PFSK-1 (cell line): ENCODE data around the gene TAF4.

Experiments used
- POLR2AphosphoS5 ChIP-seq: IDR thresholded peaks from 2 replicates; pipeline ENCODE4 v1.6.1; 2012; ENCODE audit warnings: low read depth, mild to moderate bottlenecking, control low read depth, low read length, moderate library complexity
- REST ChIP-seq, 2 experiments: IDR thresholded peaks; 2 replicates each; pipeline versions ENCODE4 v1.6.1 to v1.8.0; 2011 to 2012; ENCODE audit warnings: low read depth in 2 of 2, low read length in 2 of 2, control low read depth in 1 of 2, inconsistent platforms in 1 of 2, mild to moderate bottlenecking in 1 of 2, moderate library complexity in 1 of 2; ENCODE audit not compliant: insufficient read depth in 1 of 2
- SIN3A ChIP-seq: IDR thresholded peaks from 2 replicates; pipeline ENCODE4 v1.6.1; 2012; ENCODE audit warnings: mild to moderate bottlenecking, low read length, moderate library complexity, borderline replicate concordance; ENCODE audit not compliant: insufficient read depth
- TAF1 ChIP-seq: IDR thresholded peaks from 2 replicates; pipeline ENCODE4 v1.6.1; 2012; ENCODE audit warnings: low read length, control low read depth, borderline replicate concordance; ENCODE audit not compliant: insufficient read depth

GRCh38 chr20:62011403-62011790, 54.3 kb downstream of the TAF4 start:
- TF ChIP-seq POLR2AphosphoS5 (no peak), TAF1 (no peak), REST (IDR thresholded peaks at IDR 0.05; ENCODE audit: insufficient read depth in 1 of 2, low read depth in 2 of 2, low read length in 2 of 2) (no peak), SIN3A (no peak)
